GM19438 (cell line): ENCODE results near the gene CD320.
"Not testable (repeated sequence)": the region's sequence is repeated elsewhere in the genome, so short reads cannot be mapped to it uniquely, and the experiment has no call there.

Experiments
- ATAC-seq: cut with Tn5 transposase; IDR thresholded peaks from one replicate; pipeline ENCODE4 v1.9.1; 2021; ENCODE audit warnings: low read depth; ENCODE audit not compliant: unreplicated experiment

The CD320 gene

DNA sequence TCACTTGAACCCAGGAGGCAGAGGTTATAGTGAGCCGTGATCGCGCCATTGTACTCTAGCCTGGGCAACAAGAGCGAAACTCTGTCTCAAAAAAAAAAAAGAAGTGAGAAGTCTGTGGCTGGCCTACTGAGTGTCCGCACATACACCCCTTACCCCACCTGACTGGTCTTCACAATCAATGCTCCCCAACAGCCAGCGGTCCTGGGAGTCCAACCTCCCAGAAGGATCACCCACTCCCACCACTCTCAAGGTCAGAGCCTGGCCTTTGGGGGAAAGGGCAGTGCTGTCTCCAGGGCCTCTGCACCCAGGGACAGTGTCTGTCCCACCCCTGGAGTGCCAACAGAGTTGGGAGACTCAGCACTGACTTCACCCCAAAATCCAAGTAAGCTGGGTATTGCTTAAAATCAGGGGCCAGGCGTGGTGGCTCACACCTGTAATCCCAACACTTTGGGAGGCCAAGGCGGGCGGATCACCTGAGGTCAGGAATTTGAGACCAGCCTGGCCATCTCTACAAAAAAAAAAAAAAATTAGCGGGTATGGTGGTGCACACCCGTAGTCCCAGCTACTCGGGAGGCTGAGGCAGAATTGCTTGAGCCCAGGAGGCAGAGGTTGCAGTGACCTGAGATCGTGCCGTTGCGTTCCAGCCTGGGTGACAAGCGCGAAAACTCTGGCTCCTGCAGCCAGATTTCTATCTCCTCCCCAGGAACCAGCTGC lies 2.3 kb upstream of the CD320 start:
- no peak for ATAC-seq

DNA sequence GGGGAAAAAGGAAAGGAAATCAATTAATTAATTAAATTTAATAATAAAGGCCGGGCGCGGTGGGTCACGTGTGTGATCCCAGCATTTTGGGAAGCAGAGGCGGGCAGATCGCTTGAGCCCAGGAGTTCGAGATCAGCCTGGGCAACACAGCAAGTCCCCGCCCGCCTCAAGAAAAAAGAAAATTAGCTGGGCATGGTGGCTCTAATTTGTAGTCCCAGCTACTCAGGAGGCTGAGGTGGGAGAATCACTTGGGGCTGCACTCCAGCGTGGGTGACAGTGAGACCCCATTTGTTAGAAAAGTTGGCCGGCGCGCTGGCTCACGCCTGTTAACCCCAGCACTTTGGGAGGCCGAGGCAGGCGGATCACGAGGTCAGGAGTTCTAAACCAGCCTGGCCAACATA lies 733 bp upstream of the CD320 start:
- ATAC-seq, result no peak

DNA sequence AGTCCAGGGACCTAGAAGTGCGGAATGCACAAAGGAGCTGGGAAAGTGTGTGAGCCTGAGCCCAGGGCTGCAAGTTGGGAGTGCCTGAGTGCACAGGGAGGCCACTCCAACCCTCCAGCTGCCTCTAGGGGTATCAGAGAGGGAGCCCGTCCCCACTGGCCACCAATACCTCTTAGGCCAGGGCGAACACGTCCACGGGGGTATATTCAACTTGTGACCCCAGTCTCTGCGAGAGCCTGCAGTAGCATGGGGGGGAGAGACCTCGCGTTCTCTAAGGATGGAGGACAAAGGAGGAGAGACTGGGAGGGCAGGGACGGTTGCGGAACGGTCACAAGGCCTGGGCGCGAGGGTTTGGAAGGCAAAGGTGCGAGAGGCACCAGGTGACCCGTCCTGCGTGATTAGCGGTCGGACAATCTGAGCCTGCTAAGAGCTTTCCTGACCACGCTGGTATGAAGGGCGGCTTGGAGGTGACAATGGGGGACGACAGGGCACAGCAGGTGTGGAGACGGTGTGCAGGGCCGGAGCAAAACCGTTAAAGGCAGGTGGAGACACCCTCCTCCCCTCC lies 676 bp downstream of the CD320 start:
- no peak for ATAC-seq

DNA sequence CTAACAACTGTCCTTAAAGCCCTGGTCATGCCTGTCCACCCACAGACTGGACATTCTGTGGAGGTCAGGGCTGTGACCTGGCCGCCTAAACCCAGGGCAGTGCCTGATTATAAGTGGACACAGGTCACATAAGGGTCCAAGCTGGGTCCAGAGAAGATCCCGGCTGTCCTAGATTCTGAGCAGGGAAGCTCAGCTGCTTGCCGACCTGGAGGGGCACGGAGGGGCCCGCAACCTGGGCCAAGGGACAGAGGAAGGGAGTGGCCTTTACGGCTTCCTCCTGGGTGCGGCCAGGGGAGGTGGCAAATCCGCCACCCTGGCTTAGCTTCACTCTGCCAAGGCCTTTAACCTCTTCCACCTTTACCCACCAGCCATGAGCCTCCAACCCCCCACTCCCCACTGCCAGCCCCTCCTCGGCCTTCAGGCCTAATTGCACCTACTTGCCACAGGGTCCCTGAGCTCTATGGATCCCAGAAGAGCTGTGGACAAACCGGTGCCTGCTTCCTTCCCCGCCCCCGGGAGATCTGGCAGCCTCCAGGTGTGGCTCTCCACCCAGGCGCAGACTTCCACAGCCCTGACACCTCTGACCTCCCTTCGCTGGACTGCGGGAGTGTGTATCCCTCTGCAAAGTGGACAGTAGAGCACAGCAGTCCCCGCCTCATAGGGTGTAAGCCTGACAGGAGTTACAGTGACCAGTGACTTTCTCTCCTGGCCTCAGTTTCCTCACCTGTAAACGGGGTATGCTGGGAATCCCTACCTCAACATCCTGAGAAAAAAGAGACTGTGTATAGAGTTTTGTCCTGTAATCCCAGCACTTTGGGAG lies 1.7 kb downstream of the CD320 start:
- ATAC-seq, result no peak

DNA sequence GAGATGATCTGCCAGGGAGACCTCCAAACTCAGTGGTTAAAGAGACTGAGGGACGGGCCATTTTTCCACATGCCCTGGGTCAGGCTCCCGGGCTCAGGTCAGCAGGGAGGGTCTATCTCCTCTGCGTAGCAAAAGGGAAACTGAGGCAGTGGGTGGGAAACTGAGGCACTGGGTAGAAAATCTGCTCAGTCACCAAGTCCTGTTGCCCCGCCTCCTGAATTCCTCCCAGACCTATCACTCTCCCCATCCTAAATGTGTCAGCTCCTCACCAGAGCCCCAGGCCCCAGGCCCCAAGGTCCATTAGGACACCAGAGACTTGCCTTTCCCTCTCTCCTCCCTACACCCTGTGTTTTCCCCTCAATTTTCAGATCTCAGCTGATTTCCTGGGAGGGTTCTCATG lies 2.4 kb downstream of the CD320 start:
- ATAC-seq, result no peak

DNA sequence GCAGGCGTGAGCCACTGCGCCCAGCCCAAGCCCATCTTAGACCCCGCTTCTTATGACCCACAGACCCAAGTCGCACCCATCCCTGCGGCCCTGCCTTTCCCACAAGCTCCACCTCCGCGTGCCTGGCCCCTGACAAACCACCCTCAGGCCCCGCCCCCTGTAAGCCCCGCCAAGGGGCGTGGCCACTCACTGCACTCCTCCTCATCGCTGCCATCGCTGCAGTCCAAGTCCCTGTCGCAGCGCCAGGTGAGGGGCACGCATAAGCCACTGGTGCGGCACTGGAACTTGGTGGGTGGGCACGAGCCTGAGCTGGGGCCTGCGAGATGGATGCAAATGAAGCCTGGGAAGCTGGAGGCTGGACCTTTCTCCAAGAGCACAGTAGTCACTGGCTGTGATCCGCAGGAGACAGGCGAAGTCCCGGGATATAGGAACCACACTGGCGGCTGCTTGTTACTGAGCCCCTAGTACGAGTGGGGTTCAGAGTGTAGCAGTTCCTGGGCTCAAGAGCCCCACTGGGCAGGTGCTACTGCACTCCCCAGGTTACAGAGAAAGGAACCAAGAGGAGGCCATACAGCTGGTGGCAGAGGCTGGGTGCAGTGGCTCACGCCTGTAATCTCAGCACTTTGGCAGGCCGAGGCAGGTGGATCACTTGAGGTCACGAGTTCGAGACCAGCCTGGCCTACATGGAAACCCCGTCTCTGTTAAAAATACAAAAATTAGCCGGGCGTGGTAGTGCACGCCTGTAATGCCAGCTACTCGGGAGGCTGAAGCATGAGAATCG lies 3.1 kb downstream of the CD320 start:
- ATAC-seq, result no peak

DNA sequence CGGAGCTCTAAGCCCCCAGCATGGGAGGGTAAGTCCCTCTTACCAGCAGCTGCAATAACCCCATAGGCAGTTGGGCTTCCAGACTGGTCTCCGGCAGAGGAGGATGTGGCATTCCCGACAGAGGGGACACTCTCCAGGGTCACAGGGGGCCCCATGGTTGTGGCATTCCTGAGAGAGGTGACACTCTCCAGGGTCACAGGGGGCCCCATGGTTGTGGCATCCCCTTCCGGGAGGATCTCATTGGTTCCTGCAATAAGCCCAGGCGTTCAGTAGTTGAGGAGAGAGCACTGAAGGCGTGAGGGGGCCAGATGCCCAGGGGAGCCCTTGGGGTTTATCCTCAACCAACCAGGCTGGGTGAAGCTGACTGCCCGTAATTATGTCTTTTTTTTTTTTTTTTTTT lies 5.4 kb downstream of the CD320 start:
- ATAC-seq, result no peak

DNA sequence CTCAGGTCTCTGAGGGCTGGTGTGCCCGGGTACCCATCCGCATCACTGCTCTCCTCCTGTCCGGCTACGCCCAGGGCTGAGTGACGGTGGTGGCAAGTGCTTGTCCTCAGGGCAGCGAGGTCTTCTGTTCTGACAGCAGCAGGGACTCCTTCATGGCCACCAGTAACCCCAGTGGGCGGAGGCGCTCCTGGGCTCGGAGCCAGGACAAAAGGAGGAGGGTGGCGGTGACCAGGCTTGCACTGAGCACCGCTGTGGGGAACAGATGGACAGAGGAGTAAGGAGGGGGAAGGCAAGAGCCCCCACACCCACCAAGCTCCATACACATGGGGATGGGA lies 5.8 kb downstream of the CD320 start:
- ATAC-seq, result no peak

DNA sequence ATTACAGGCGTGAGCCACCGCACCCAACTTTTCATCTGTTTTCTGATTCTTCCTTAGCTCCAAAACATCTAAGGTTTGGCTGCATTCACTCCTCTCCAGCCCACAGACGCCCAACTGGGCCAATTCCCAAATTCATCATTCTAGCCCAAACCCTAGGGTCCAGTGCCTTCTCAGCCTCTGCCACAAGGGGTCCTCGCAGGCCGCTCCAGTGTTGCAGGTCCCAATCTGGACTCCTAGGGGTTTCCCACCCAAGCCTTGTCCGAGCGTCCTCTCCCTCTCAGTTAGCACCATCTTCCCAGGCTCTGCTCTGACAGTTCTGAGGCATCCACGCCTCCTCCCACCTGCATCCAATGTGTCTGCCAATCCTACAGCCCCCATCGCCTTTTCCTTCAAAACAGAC lies 16.8 kb downstream of the CD320 start:
- ATAC-seq, result not testable (repeated sequence)

DNA sequence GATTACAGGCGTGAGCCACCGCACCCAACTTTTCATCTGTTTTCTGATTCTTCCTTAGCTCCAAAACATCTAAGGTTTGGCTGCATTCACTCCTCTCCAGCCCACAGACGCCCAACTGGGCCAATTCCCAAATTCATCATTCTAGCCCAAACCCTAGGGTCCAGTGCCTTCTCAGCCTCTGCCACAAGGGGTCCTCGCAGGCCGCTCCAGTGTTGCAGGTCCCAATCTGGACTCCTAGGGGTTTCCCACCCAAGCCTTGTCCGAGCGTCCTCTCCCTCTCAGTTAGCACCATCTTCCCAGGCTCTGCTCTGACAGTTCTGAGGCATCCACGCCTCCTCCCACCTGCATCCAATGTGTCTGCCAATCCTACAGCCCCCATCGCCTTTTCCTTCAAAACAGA lies 31.6 kb downstream of the CD320 start:
- not testable (repeated sequence) for ATAC-seq

DNA sequence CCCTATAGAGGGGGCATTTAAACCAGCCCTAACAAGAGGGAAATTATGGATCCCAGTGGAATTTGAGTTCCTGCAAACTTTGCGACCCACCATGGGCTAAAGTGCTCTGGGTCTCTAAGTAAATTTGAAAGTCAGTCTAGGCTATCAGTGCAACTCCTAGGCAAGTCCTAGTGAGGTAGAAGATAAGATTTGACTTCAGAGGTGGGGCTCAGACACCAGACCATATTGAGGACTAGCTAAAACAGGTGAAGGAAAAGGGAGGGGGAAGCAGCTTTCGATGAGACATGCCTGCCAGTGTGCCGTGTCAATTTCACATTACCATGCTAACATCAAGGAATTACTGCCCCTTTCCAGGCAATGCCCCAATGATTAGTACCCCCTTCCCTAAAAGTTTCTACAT lies 38.4 kb downstream of the CD320 start:
- ATAC-seq, result no peak

DNA sequence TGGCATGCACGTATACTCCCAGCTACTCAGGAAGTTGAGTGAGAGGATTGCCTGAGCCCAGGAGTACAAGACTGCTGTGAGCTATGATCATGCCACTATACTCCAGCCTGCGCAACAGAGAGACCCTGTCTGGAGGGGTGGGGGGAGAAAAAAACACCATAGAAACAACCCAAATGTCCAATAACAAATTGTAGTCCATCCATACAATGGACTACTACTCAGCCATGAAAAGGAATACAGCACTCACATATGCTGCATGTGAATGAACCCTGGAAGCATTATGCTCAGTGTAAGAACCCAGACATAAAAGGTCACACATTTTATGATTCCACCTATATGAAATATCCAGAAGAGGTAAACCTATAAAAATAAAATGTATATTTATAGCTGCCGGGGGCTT lies 42.3 kb downstream of the CD320 start:
- no peak for ATAC-seq

DNA sequence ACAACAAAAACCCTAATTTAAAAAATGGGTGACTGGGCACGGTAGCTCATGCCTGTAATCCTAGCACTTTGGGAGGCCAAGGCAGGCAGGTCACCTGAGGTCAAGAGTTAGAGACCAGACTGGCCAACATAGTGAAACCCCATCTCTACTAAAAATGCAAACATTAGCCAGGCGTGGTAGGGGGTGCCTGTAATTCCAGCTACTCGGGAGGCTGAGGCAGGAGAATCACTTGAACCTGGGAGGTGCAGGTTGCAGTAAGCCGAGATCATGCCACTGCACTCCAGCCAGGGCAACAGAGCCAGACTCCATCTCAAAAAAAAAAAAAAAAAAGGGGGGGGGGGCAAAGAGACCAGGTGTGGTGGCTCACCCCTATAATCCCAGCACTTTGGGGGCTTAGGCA lies 43.9 kb downstream of the CD320 start:
- not testable (repeated sequence) for ATAC-seq

DNA sequence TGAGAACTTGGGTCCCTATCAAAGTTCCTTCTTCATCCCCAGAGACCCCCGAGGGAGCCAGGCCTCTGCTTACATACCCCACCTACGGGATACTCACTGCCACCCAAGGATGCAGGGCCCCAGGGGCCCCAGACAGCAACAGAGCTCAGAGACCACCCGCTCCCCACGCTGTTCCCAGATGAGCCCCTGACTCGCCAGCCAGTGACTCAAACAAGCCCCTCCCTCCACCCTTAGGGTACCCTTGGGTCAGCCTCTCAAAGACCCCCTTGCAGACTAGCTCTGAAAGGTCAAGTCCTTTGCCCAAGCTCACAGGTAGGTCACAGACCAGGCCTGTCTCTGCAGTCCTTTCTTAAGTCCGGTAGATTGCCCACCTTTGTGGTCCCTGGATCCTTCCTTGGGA lies 45.7 kb downstream of the CD320 start:
- no peak for ATAC-seq

DNA sequence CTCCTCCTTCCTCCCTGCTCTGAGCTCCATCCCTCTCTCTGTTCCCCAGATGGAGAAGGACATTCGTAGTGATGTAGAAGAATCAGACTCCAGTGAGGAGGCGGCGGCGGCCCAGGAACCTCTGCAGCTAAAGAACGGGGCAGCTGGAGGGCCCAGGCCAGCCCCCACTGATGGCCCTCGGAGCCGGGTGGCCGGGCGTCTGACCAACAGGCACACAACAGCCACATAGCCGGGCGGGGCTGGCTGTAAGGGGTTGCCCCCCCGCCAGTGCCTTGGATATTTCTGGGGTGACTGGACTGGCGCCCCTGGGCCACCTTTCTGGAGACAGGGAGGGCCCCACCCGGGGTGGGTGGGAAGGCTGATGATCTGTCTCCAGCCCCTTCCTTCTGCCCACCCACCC lies 46.3 kb downstream of the CD320 start:
- ATAC-seq, result no peak

DNA sequence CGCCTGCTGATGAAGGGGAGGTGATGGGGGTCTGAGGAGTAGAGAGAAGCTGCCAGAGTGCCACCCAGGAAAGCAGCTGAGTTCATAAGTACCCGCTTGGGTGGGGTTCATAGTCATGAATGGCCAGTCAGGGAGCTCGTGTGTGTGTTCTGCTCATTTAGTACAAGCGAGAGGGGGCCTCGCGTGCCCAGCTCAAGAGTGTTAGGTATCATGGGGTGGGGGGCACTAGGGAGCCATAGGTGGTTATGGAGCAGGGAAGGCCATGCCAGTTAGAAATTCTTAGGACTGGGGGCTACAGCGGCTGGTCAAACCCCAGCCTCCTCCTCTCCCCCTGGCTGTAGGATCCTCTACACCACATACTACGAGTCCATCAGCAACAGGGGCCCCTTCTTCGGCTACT lies 46.8 kb downstream of the CD320 start:
- no peak for ATAC-seq

DNA sequence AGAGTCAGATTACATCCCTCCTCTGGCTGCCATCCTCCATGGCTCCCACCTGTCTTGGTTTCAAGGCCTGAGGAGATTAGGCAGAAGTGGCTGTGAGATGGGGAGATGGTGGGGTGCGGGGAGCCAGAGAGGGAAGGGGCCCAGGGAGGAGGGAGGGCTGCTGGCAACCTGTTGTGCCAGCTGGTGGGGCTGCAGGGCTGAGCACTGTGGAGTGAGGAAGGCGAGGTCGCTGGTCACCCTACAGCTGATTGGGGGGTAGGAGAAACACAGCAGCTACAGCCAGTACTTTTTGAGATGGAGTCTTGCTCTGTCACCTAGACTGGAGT lies 48.3 kb downstream of the CD320 start:
- ATAC-seq, result no peak

DNA sequence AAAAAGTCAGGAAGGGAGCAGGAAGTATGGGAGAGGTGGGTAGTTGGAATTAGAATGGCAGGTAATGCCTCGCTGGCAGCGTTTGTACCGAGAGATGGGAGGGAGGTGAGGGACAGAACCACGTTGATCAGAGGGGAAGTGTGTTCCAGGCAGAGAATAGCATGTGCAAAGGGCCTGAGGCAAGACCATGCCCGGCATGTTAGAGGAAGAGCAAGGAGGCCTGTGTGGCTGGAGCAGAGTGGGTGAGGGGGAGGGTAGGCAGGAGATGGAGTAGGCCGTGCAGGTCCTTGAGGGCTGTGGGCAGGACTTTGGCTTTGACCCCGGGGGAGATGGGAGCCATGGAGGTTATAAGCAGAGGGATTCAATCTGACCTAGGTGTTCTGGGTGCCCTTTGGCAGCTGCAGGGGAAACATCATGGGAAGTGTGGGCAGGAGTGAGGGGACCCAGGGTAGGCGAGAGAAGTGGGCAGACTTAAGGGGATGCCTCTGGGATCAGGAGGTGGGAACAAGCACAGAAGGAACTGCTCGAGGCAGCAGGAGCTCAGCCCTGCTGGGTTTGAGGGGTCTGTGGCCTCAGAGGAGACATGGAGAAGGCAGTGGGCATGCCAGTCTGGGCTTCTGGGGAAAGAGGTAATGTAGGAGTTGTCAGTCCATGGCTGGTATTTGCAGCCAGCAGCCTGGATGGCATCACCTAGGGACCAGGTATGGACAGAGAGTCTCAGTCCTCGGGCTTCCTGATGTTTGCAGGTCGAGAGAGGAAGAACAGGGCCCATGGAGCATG lies 48.8 kb downstream of the CD320 start:
- no peak for ATAC-seq

DNA sequence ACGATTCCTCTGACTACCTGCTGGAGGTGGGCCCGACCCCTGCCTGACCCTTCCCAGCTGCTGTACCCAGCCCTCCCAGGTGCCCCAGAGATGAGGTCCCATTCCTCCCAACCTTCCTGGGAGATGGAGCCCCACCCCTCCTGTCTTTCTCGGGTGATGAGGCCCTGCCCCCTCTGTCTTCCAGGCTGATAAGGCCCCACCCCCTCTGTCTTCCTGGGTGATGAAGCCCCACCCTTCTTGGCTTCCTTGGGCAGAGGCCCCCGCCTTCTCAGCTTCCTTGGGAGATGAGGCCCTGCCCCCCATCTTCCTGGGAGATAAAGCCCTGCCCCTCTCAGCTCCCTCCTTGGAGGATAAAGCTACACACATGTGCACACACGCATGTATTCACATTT lies 51.1 kb downstream of the CD320 start:
- no peak for ATAC-seq

DNA sequence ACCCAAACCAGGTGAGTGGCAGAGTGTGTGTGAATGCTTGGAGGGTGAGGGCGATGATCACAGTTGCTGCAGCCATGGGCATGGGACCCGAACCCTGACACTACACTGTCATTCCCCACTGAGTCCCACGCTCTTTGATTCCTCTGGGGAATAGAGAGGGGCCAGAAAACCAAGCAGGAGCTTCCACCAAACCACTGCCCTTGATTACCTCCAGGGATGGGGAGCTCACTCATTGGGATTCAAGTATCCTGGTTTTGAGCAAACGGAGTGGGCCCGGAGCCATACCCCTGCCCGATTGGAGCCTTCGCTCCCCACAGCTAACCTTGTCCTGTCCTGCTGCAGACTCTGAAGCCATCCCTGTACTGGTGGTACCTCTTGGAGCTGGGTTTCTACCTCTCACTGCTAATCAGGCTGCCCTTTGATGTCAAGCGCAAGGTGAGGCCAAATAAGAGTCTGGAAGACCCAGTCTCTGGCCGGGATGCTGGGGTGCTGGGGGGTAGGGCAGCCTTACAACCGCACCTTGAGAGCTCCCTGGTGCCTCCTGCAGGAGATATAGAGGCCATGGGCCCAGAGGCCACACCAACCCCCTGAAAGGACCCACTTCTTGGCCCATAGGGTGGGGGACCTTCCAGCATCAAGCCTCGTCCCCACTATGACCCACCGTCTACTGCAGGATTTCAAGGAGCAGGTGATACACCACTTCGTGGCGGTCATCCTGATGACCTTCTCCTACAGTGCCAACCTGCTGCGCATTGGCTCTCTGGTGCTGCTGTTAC lies 51.7 kb downstream of the CD320 start:
- ATAC-seq, result no peak
